IMR-90 (cell line): ENCODE data around the gene LLGL2. TPM values are rescaled to one million over a fixed set of nuclear protein-coding genes. Genes with fewer than 3 reads are reported as not detected.

Source experiments
- ATAC-seq: fragments of 200-7000 bp; cut with Tn5 transposase; 2 replicates; pipeline ENCODE4 v1.9.1; 2020; ENCODE audit warnings: low read depth, mild to moderate bottlenecking, moderate library complexity
- BruUV-seq: library from RNA; stranded (reverse); fragments of 400-500 nt; replicated peaks from 2 replicates; lab custom pipeline; 2021; lab: Mats Ljungman, UMichigan
- CTCF ChIA-PET: fragments of 300-600 bp; formaldehyde crosslinking; extraction: SDS; loops from one replicate; lab custom pipeline; 2021; ENCODE audit warnings: antibody characterized with exemption; lab: Yijun Ruan, JAX
- POLR2A ChIA-PET: fragments of 300-600 bp; sonication (Branson Sonifier 250); formaldehyde crosslinking; loops from one replicate; lab custom pipeline; 2022; ENCODE audit warnings: antibody characterized with exemption; ENCODE audit not compliant: unreplicated experiment; lab: Charles Lee
- DNase-seq: peaks from one replicate; pipeline ENCODE4 v3.0.0; 2013
- H2AFZ ChIP-seq: replicated peaks from 2 replicates; pipeline ENCODE3; 2013; ENCODE audit warnings: low read length, mild to moderate bottlenecking; ENCODE audit not compliant: poor library complexity
- H2AK5ac ChIP-seq: 2 replicates; pipeline ENCODE4 v1.6.1; 2013; ENCODE audit warnings: low read depth, low read length, inconsistent platforms
- H2AK9ac ChIP-seq: replicated peaks from 2 replicates; pipeline ENCODE3; 2013; ENCODE audit warnings: mild to moderate bottlenecking, low read depth, low read length, moderate library complexity; ENCODE audit not compliant: poor library complexity
- H2BK120ac ChIP-seq: 2 replicates; pipeline ENCODE4 v1.6.1; 2013; ENCODE audit warnings: low read depth, low read length, inconsistent platforms
- H2BK15ac ChIP-seq: 3 replicates; pipeline ENCODE4 v1.6.1; 2013; ENCODE audit warnings: low read depth, low read length, inconsistent platforms
- H2BK20ac ChIP-seq: 2 replicates; pipeline ENCODE4 v1.6.1; 2013; ENCODE audit warnings: low read depth, mild to moderate bottlenecking, inconsistent platforms, low read length, moderate library complexity
- H2BK5ac ChIP-seq: 2 replicates; pipeline ENCODE4 v1.6.1; 2013; ENCODE audit warnings: mild to moderate bottlenecking, low read depth, low read length, inconsistent platforms; ENCODE audit not compliant: poor library complexity, severe bottlenecking
- H3K14ac ChIP-seq: replicated peaks from 2 replicates; pipeline ENCODE4 v1.6.1; 2013; ENCODE audit warnings: low read depth, low read length, inconsistent platforms
- H3K18ac ChIP-seq: 2 replicates; pipeline ENCODE4 v1.6.1; 2013; ENCODE audit warnings: low read depth, low read length, control low read depth
- H3K23ac ChIP-seq: 2 replicates; pipeline ENCODE4 v1.6.1; 2013; ENCODE audit warnings: low read depth, low read length, inconsistent platforms
- H3K27ac ChIP-seq: 2 replicates; pipeline ENCODE4 v1.5.1; 2013; ENCODE audit warnings: mild to moderate bottlenecking, control low read depth, low read length; ENCODE audit not compliant: insufficient read depth
- H3K27me3 ChIP-seq: 2 replicates; pipeline ENCODE4 v1.6.1; 2013; ENCODE audit warnings: low read length; ENCODE audit not compliant: control insufficient read depth, insufficient read depth
- H3K36me3 ChIP-seq: 2 replicates; pipeline ENCODE4 v1.6.1; 2013; ENCODE audit warnings: low read length, mixed read lengths; ENCODE audit not compliant: control insufficient read depth, insufficient read depth
- H3K4ac ChIP-seq: 2 replicates; pipeline ENCODE4 v1.6.1; 2013; ENCODE audit warnings: low read depth, low read length, inconsistent platforms
- H3K4me1 ChIP-seq: 2 replicates; pipeline ENCODE4 v1.6.1; 2013; ENCODE audit warnings: low read length, mixed read lengths; ENCODE audit not compliant: control insufficient read depth, insufficient read depth
- H3K4me2 ChIP-seq: 2 replicates; pipeline ENCODE4 v1.6.1; 2013; ENCODE audit warnings: low read depth, mild to moderate bottlenecking, control low read depth, low read length, moderate library complexity
- H3K4me3 ChIP-seq: 2 replicates; pipeline ENCODE4 v1.5.1; 2013; ENCODE audit warnings: low read depth, mild to moderate bottlenecking, control low read depth, low read length, moderate library complexity; ENCODE audit not compliant: insufficient read depth
- H3K56ac ChIP-seq: 2 replicates; pipeline ENCODE4 v1.6.1; 2013; ENCODE audit warnings: low read length, inconsistent platforms; ENCODE audit not compliant: insufficient read depth; ENCODE audit errors: extremely low read depth
- H3K79me1 ChIP-seq, 2 experiments: 2 replicates each; pipeline ENCODE4 v1.6.1; 2013; ENCODE audit warnings: low read length in 2 of 2, inconsistent platforms in 1 of 2, low read depth in 1 of 2
- H3K9ac ChIP-seq: 2 replicates; pipeline ENCODE4 v1.6.1; 2013; ENCODE audit warnings: low read depth, low read length, control low read depth
- H3K9me1 ChIP-seq: 2 replicates; pipeline ENCODE4 v1.6.1; 2013; ENCODE audit warnings: low read length, inconsistent platforms; ENCODE audit not compliant: insufficient read depth
- H3K9me3 ChIP-seq: 2 replicates; pipeline ENCODE4 v1.6.1; 2013; ENCODE audit warnings: low read length; ENCODE audit not compliant: control insufficient read depth, insufficient read depth
- H4K20me1 ChIP-seq: 2 replicates; pipeline ENCODE4 v1.6.1; 2013; ENCODE audit warnings: low read length, inconsistent platforms; ENCODE audit not compliant: insufficient read depth
- H4K5ac ChIP-seq: 2 replicates; pipeline ENCODE4 v1.6.1; 2013; ENCODE audit warnings: mild to moderate bottlenecking, low read depth, low read length, control low read depth
- H4K8ac ChIP-seq, 2 experiments: 2 replicates each; pipeline ENCODE4 v1.6.1; 2013; ENCODE audit warnings: low read depth in 2 of 2, low read length in 2 of 2, control low read depth in 1 of 2, inconsistent platforms in 1 of 2
- H4K91ac ChIP-seq: 2 replicates; pipeline ENCODE4 v1.6.1; 2013; ENCODE audit warnings: low read depth, low read length, inconsistent platforms; ENCODE audit not compliant: insufficient read depth
- BHLHE40 ChIP-seq: fragments of 150-350 bp; IDR thresholded peaks from 2 replicates; pipeline ENCODE4 v1.6.1; 2016; ENCODE audit warnings: mild to moderate bottlenecking, low read depth, low read length
- CEBPB ChIP-seq: IDR thresholded peaks from 2 replicates; pipeline ENCODE4 v1.6.1; 2012; ENCODE audit warnings: low read depth, low read length, improper control_type of control experiment
- CHD1 ChIP-seq: IDR thresholded peaks from 2 replicates; pipeline ENCODE4 v1.6.1; 2012; ENCODE audit warnings: low read depth, low read length, improper control_type of control experiment
- FOS ChIP-seq: fragments of 150-350 bp; IDR thresholded peaks from 2 replicates; pipeline ENCODE4 v1.6.1; 2016; ENCODE audit warnings: low read depth, low read length
- MAFK ChIP-seq: IDR thresholded peaks from 2 replicates; pipeline ENCODE4 v1.6.1; 2012; ENCODE audit warnings: low read depth, low read length, improper control_type of control experiment
- MAZ ChIP-seq: IDR thresholded peaks from 2 replicates; pipeline ENCODE4 v1.6.1; 2012; ENCODE audit warnings: low read depth, mild to moderate bottlenecking, low read length, improper control_type of control experiment, moderate library complexity, borderline replicate concordance
- MXI1 ChIP-seq: IDR thresholded peaks from 2 replicates; pipeline ENCODE4 v1.6.1; 2012; ENCODE audit warnings: low read depth, mild to moderate bottlenecking, low read length, moderate library complexity, borderline replicate concordance
- NFE2L2 ChIP-seq: fragments of 150-350 bp; IDR thresholded peaks from 2 replicates; pipeline ENCODE4 v1.6.1; 2016; ENCODE audit warnings: low read depth, mild to moderate bottlenecking, low read length
- POLR2A ChIP-seq: IDR thresholded peaks from 2 replicates; pipeline ENCODE4 v1.6.1; 2012; ENCODE audit warnings: mild to moderate bottlenecking, low read depth, low read length
- RAD21 ChIP-seq: IDR thresholded peaks from 2 replicates; pipeline ENCODE4 v1.6.1; 2012; ENCODE audit warnings: low read length, improper control_type of control experiment
- RCOR1 ChIP-seq: IDR thresholded peaks from 2 replicates; pipeline ENCODE4 v1.6.1; 2012; ENCODE audit warnings: mild to moderate bottlenecking, low read length, improper control_type of control experiment; ENCODE audit not compliant: insufficient replicate concordance
- RFX5 ChIP-seq: IDR thresholded peaks from 2 replicates; pipeline ENCODE4 v1.8.0; 2012; ENCODE audit warnings: low read depth, mild to moderate bottlenecking, low read length, moderate library complexity
- SMC3 ChIP-seq: fragments of 150-350 bp; IDR thresholded peaks from 2 replicates; pipeline ENCODE4 v1.6.1; 2016; ENCODE audit warnings: low read depth, mild to moderate bottlenecking, antibody characterized with exemption, low read length, moderate library complexity
- WGBS, 2 experiments: methylation state at CpG; one replicate each; pipeline versions ENCODE4 v1.1.5 to v1.1.7; 2013; ENCODE audit warnings: missing lambda C conversion rate in 2 of 2; ENCODE audit not compliant: insufficient read length in 1 of 2; ENCODE audit errors: extremely low coverage in 2 of 2; 5-methylcytosine and 5-hydroxymethylcytosine counted together
- dilution Hi-C: fragments of 300-500 bp; cut with HindIII; formaldehyde crosslinking; loops from one replicate; pipeline ENCODE4 v1.14.3; 2018; ENCODE audit warnings: low sequenced_read_pairs; ENCODE audit not compliant: unreplicated experiment
- in situ Hi-C: fragments of 300-500 bp; cut with MboI; formaldehyde crosslinking; loops from 3 replicates; pipeline ENCODE4 v1.14.3; 2019; ENCODE audit warnings: low sequenced_read_pairs, inconsistent platforms, mixed read lengths
- intact Hi-C: fragments of 100-400 bp; cut with micrococcal nuclease; formaldehyde crosslinking; loops from 2 replicates; pipeline ENCODE4 v1.10.0; 2022
- polyA plus RNA-seq, 3 experiments: library from polyadenylated mRNA; depleted of rRNA; stranded (reverse); fragments of >200 nt; gene quantifications; 2 replicates each; pipeline ENCODE4 v1.2.3, GENCODE V29; 2012; ENCODE audit warnings: low replicate concordance in 1 of 3
- total RNA-seq: library from RNA; depleted of rRNA; stranded (reverse); fragments of >200 nt; gene quantifications from 2 replicates; pipeline ENCODE4 v1.2.3, GENCODE V29; 2012
- TF ChIP-seq, protein P1 (sequence below): fragments of 150-350 bp; IDR thresholded peaks from 2 replicates; pipeline ENCODE4 v1.6.1; 2017; ENCODE audit warnings: mild to moderate bottlenecking, antibody characterized with exemption, low read length, low read depth
- TF ChIP-seq, protein P2 (sequence below): conservative IDR thresholded peaks from 2 replicates; pipeline ENCODE4 v1.5.1; 2012; ENCODE audit warnings: mild to moderate bottlenecking, low read depth, low read length, improper control_type of control experiment
- TF ChIP-seq, protein P3 (sequence below): fragments of 150-350 bp; IDR thresholded peaks from 2 replicates; pipeline ENCODE4 v1.6.1; 2016; ENCODE audit warnings: low read depth, mild to moderate bottlenecking, low read length, moderate library complexity, borderline replicate concordance

Gene LLGL2
- total and polyA plus RNA-seq, 2 of the 4 experiments (the other 2 are of a cell fraction), result 0.54 to 0.72 TPM

DNA sequence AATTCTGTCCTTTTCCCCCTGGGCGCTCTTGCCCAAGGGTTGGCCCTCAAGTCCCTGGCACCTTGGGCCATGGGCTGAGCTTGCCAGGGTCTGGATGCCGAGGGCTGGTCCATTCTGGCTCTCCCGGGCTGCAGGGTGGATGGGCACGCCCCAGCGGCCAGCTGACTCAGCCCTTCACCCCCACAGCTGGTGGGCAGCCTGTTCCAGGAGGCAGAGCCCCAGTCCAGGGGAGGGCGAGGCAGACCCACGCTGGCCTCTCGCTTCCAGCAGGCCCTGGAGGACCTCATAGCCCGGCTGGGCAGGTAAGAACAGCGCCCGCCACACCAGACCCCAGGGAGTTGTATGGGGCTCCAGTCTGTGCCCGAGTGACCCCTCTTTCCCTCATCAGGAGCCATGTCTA lies 77.1 kb downstream of the LLGL2 start:
- CTCF ChIA-PET, result no interaction called here
- Histone ChIP-seq H3K27me3 (no peaks in the 10 kb centered on the region; the same call in 1 of the 2 replicates), H3K9ac (no peak overlapping the region), H2BK5ac (no peak overlapping the region), H4K20me1 (no peaks in the 10 kb centered on the region; the same call in 1 of the 2 replicates), H3K56ac (no peak overlapping the region), H3K4me2 (no peak overlapping the region), H2AFZ (peak overlapping the region; percentile 11), H3K18ac (no peak overlapping the region), H3K9me1 (no peaks in the 10 kb centered on the region), H4K91ac (no peak overlapping the region), H3K4ac (no peak overlapping the region), H4K8ac (no peak overlapping the region), H2BK20ac (no peak overlapping the region), H3K36me3 (no peaks in the 10 kb centered on the region), H3K27ac (no peak overlapping the region), H3K4me1 (no peaks in the 10 kb centered on the region), H3K4me3 (no peak overlapping the region), H2AK9ac (no peak overlapping the region), H3K9me3 (no peaks in the 10 kb centered on the region), H3K79me1 (no peaks in the 10 kb centered on the region), H2BK15ac (no peak overlapping the region), H3K23ac (no peak overlapping the region), H2BK120ac (no peak overlapping the region), H2AK5ac (no peak overlapping the region), H3K14ac (no peak overlapping the region), H4K5ac (no peak overlapping the region)
- WGBS, 2 experiments, result 75% methylated on average over 5 of the region's 12 CpGs; no CpG with 5 or more reads in 1 of the 2 experiments
- intact Hi-C loops (no loop called here), dilution Hi-C loops (no loop called here), in situ Hi-C loops (no loop called here)
- TF ChIP-seq MXI1 (no peak), FOS (no peak), POLR2A (no peak), SMC3 (no peak), MAFK (no peak), MAZ (no peak), NFE2L2 (no peak), CEBPB (no peak), RCOR1 (no peak), RFX5 (no peak), CHD1 (no peak), BHLHE40 (no peak), RAD21 (no peak)
- TF ChIP-seq, protein P1, sequence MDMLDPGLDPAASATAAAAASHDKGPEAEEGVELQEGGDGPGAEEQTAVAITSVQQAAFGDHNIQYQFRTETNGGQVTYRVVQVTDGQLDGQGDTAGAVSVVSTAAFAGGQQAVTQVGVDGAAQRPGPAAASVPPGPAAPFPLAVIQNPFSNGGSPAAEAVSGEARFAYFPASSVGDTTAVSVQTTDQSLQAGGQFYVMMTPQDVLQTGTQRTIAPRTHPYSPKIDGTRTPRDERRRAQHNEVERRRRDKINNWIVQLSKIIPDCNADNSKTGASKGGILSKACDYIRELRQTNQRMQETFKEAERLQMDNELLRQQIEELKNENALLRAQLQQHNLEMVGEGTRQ, result no peak
- TF ChIP-seq, protein P2, sequence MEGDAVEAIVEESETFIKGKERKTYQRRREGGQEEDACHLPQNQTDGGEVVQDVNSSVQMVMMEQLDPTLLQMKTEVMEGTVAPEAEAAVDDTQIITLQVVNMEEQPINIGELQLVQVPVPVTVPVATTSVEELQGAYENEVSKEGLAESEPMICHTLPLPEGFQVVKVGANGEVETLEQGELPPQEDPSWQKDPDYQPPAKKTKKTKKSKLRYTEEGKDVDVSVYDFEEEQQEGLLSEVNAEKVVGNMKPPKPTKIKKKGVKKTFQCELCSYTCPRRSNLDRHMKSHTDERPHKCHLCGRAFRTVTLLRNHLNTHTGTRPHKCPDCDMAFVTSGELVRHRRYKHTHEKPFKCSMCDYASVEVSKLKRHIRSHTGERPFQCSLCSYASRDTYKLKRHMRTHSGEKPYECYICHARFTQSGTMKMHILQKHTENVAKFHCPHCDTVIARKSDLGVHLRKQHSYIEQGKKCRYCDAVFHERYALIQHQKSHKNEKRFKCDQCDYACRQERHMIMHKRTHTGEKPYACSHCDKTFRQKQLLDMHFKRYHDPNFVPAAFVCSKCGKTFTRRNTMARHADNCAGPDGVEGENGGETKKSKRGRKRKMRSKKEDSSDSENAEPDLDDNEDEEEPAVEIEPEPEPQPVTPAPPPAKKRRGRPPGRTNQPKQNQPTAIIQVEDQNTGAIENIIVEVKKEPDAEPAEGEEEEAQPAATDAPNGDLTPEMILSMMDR, result no peak
- TF ChIP-seq, protein P3, sequence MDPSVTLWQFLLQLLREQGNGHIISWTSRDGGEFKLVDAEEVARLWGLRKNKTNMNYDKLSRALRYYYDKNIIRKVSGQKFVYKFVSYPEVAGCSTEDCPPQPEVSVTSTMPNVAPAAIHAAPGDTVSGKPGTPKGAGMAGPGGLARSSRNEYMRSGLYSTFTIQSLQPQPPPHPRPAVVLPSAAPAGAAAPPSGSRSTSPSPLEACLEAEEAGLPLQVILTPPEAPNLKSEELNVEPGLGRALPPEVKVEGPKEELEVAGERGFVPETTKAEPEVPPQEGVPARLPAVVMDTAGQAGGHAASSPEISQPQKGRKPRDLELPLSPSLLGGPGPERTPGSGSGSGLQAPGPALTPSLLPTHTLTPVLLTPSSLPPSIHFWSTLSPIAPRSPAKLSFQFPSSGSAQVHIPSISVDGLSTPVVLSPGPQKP, result no peak
- DNase-seq (no peak), ATAC-seq (no peak)
- POLR2A ChIA-PET, result no interaction called here
- no TSS peak for BruUV-seq
